ENCODE measurements around the gene NMRK2. TPM values are rescaled to one million over a fixed set of nuclear protein-coding genes. Genes with fewer than 3 reads are reported as not detected.
A peak's percentile ranks its signal among the peaks of the same experiment; 100 is the strongest.

Gene NMRK2
- total RNA-seq, 1 experiment from 2014 or later = not detected

DNA sequence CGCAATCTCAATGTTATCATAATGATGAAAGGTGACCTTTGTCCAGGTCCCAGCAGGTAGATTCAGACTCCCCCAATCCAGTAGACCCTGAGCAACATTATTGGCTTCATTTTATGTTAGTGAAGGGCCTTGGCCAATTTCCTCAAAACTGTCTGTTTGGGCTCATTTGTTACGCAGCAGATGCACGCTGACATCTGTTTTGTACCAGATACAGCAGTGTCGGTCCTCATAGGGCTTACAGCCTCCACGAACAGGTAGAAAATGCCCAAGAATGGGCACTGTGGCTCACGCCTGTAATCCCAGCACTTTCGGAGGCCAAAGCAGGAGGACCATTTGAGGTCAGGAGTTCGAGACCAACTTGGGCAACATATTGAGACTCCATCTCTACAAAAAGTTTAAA lies 13.1 kb upstream of the NMRK2 start:
- H2AFZ ChIP-seq (ENCODE audit: low read depth, low read length, poor library complexity, severe bottlenecking) = no peak overlapping the region
- peaks cover 10 to 16% of the 10 kb centered on the region in 2 experiments; a peak in 2 of 4 replicates for H3K9me3 ChIP-seq (ENCODE audit: control insufficient read depth in 1 of 2, insufficient read depth in 1 of 2, low read depth in 1 of 2, low read length in 2 of 2)
- no peak for TF ChIP-seq CEBPB (IDR thresholded peaks at IDR 0.05; ENCODE audit: low read depth)
- TF ChIP-seq, protein P1, sequence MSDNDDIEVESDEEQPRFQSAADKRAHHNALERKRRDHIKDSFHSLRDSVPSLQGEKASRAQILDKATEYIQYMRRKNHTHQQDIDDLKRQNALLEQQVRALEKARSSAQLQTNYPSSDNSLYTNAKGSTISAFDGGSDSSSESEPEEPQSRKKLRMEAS (IDR thresholded peaks at IDR 0.05) = 0 out of 2 replicates have a peak, but pooled peaks have one; percentile 18
- 0 out of 2 replicates have a peak, but pooled peaks have one; percentile 44 for TF ChIP-seq CBX3 (IDR thresholded peaks at IDR 0.05; ENCODE audit: low read depth)
- TF ChIP-seq, protein P2, sequence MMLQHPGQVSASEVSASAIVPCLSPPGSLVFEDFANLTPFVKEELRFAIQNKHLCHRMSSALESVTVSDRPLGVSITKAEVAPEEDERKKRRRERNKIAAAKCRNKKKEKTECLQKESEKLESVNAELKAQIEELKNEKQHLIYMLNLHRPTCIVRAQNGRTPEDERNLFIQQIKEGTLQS (IDR thresholded peaks at IDR 0.05) = no peak
- H3K27me3 ChIP-seq (ENCODE audit: insufficient read depth, low read length) = no peaks in the 10 kb centered on the region
- intact Hi-C loops (cut with micrococcal nuclease) = no loop called here
- ChIA-PET CTCF (no interaction called here), POLR2A (no interaction called here), RAD21 (ENCODE audit: low non-redundant PET in 1 of 2, low total read pairs in 2 of 2, uncharacterized antibody in 2 of 2, unreplicated experiment in 2 of 2) (no interaction called here)
- no peaks in the 10 kb centered on the region for H3K79me2 ChIP-seq (ENCODE audit: insufficient read depth, low read length)
- no peak for DNase-seq (ENCODE audit: low read depth, low spot score)
- H3K27ac ChIP-seq (ENCODE audit: low read depth, low read length) = no peak overlapping the region
- no TSS peak for BruUV-seq (replicated peaks)
- no peak overlapping the region for H3K4me3 ChIP-seq (replicated peaks in 1 of 2; ENCODE audit: low read depth in 1 of 2, low read length in 2 of 2)
- ATAC-seq = no peak
- H3K9ac ChIP-seq (ENCODE audit: low read length) = no peak overlapping the region
- H3K9me2 ChIP-seq (ENCODE audit: insufficient read depth) = no peaks in the 10 kb centered on the region
- H3K36me3 ChIP-seq (ENCODE audit: control insufficient read depth in 1 of 2, insufficient read depth in 2 of 2, low read length in 2 of 2) = no peaks in the 10 kb centered on the region
- no peak overlapping the region for H3K4me2 ChIP-seq (ENCODE audit: low read length)
- H4K20me1 ChIP-seq (ENCODE audit: insufficient read depth) = no peaks in the 10 kb centered on the region
- H3K4me1 ChIP-seq (ENCODE audit: control insufficient read depth in 1 of 2, insufficient read depth in 2 of 2, low read length in 2 of 2) = no peaks in the 10 kb centered on the region

DNA sequence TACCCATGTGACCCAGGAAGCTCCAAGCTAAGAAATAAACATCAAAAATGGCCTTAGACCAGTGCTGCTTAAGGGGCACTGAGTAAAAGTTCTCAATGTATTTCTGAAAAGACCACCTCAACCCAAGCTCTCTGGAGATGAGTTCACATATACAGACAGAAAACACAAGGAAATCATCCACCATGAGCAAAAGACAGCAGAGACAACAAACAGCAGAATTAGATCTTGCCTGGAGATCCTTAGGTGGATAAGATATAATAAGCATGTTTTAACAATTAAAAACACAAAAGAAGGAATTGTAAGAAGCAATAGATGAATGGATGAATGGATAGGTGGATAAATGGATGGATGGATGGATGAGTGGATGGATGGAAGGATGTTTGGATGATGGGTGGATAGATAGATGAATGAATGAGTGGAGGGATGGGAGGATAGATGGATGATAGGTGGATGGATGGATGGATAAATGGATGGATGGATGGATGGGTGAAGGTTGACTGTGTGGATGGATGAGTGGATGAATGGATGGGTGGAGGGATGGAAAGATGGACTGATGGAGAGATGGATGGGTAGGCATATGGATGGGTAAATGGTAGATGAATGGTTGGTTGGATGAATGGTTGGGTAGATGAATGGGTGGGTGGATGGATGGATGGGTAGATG lies 9.6 kb upstream of the NMRK2 start:
- POLR2A ChIA-PET = no interaction called here
- no peaks in the 10 kb centered on the region for H3K9me2 ChIP-seq (ENCODE audit: insufficient read depth)

More for the DNA sequence above, 9.6 kb upstream of the NMRK2 start:
- Histone ChIP-seq H3K9ac (ENCODE audit: low read length) (no peak overlapping the region), H3K4me1 (ENCODE audit: control insufficient read depth in 1 of 2, insufficient read depth in 2 of 2, low read length in 2 of 2) (no peaks in the 10 kb centered on the region), H4K20me1 (ENCODE audit: insufficient read depth) (no peaks in the 10 kb centered on the region), H3K4me2 (ENCODE audit: low read length) (no peak overlapping the region), H3K36me3 (ENCODE audit: control insufficient read depth in 1 of 2, insufficient read depth in 2 of 2, low read length in 2 of 2) (no peaks in the 10 kb centered on the region), H3K27me3 (ENCODE audit: insufficient read depth, low read length) (no peaks in the 10 kb centered on the region), H3K79me2 (ENCODE audit: insufficient read depth, low read length) (no peaks in the 10 kb centered on the region), H3K27ac (ENCODE audit: low read depth, low read length) (no peak overlapping the region), H3K9me3 (ENCODE audit: control insufficient read depth in 1 of 2, insufficient read depth in 1 of 2, low read depth in 1 of 2, low read length in 2 of 2) (peaks cover 10 to 16% of the 10 kb centered on the region in 2 experiments; a peak in 2 of 4 replicates), H3K4me3 (replicated peaks in 1 of 2; ENCODE audit: low read depth in 1 of 2, low read length in 2 of 2) (no peak overlapping the region), H2AFZ (ENCODE audit: low read depth, low read length, poor library complexity, severe bottlenecking) (no peak overlapping the region)
- ATAC-seq (no peak), DNase-seq (ENCODE audit: low read depth, low spot score) (no peak)
- CTCF ChIA-PET = no interaction called here
- TF ChIP-seq SP1 (IDR thresholded peaks at IDR 0.05; ENCODE audit: low read depth) = no peak
- TF ChIP-seq, protein P3, sequence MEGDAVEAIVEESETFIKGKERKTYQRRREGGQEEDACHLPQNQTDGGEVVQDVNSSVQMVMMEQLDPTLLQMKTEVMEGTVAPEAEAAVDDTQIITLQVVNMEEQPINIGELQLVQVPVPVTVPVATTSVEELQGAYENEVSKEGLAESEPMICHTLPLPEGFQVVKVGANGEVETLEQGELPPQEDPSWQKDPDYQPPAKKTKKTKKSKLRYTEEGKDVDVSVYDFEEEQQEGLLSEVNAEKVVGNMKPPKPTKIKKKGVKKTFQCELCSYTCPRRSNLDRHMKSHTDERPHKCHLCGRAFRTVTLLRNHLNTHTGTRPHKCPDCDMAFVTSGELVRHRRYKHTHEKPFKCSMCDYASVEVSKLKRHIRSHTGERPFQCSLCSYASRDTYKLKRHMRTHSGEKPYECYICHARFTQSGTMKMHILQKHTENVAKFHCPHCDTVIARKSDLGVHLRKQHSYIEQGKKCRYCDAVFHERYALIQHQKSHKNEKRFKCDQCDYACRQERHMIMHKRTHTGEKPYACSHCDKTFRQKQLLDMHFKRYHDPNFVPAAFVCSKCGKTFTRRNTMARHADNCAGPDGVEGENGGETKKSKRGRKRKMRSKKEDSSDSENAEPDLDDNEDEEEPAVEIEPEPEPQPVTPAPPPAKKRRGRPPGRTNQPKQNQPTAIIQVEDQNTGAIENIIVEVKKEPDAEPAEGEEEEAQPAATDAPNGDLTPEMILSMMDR (IDR thresholded peaks at IDR 0.05 in 2 of 3, conservative IDR thresholded peaks at IDR 0.05 in 1 of 3; ENCODE audit: borderline replicate concordance in 1 of 3, insufficient read depth in 1 of 3, low read depth in 2 of 3, low read length in 2 of 3) = no peak
- no peak for TF ChIP-seq POLR2AphosphoS5 (IDR thresholded peaks at IDR 0.05; ENCODE audit: low read depth, low read length)
- TF ChIP-seq POLR2A (IDR thresholded peaks at IDR 0.05; ENCODE audit: borderline replicate concordance, extremely low read depth, insufficient read depth, insufficient read length) = no peak
- TF ChIP-seq ZNF274 (IDR thresholded peaks at IDR 0.05; ENCODE audit: low read depth, low read length) = no peak
- TF ChIP-seq, protein P2 (IDR thresholded peaks at IDR 0.05) = no peak
- no peak for TF ChIP-seq RAD21 (IDR thresholded peaks at IDR 0.05; ENCODE audit: low read depth)
- TF ChIP-seq, protein P4, sequence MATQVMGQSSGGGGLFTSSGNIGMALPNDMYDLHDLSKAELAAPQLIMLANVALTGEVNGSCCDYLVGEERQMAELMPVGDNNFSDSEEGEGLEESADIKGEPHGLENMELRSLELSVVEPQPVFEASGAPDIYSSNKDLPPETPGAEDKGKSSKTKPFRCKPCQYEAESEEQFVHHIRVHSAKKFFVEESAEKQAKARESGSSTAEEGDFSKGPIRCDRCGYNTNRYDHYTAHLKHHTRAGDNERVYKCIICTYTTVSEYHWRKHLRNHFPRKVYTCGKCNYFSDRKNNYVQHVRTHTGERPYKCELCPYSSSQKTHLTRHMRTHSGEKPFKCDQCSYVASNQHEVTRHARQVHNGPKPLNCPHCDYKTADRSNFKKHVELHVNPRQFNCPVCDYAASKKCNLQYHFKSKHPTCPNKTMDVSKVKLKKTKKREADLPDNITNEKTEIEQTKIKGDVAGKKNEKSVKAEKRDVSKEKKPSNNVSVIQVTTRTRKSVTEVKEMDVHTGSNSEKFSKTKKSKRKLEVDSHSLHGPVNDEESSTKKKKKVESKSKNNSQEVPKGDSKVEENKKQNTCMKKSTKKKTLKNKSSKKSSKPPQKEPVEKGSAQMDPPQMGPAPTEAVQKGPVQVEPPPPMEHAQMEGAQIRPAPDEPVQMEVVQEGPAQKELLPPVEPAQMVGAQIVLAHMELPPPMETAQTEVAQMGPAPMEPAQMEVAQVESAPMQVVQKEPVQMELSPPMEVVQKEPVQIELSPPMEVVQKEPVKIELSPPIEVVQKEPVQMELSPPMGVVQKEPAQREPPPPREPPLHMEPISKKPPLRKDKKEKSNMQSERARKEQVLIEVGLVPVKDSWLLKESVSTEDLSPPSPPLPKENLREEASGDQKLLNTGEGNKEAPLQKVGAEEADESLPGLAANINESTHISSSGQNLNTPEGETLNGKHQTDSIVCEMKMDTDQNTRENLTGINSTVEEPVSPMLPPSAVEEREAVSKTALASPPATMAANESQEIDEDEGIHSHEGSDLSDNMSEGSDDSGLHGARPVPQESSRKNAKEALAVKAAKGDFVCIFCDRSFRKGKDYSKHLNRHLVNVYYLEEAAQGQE (IDR thresholded peaks at IDR 0.05; ENCODE audit: low read depth) = no peak
- TF ChIP-seq TCF7L2 (IDR thresholded peaks at IDR 0.05; ENCODE audit: borderline replicate concordance, extremely low read depth, insufficient read depth, insufficient read length) = no peak
- no peak for TF ChIP-seq JUND (IDR thresholded peaks at IDR 0.05)
- no TSS peak for BruUV-seq (replicated peaks)
- RAD21 ChIA-PET (ENCODE audit: low non-redundant PET in 1 of 2, low total read pairs in 2 of 2, uncharacterized antibody in 2 of 2, unreplicated experiment in 2 of 2) = no interaction called here
- intact Hi-C loops (cut with micrococcal nuclease) = no loop called here

All from HCT116 (cell line).